ENCODE results near the gene USP24.

USP24 gene

DNA sequence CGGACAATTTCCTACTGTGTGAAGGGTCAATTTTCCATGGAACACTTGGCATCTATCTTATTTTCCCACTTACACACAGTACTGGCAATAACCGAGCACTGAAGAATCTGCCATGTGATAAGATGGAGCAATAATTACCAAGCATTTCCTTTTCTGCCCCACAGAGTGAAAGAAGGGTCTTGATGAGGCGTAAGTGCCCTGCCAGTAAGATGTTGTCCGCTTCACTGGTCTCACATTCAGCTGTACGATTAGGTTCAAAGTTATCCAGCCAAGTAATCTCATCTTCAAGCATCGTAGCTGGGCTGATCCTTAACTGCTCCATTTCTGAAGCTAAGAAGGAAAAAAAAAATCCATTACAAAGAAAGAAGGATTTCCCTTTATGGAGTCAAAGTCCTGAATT is 108.1 kb downstream of the USP24 start:
- DNase-seq: no peak

DNA sequence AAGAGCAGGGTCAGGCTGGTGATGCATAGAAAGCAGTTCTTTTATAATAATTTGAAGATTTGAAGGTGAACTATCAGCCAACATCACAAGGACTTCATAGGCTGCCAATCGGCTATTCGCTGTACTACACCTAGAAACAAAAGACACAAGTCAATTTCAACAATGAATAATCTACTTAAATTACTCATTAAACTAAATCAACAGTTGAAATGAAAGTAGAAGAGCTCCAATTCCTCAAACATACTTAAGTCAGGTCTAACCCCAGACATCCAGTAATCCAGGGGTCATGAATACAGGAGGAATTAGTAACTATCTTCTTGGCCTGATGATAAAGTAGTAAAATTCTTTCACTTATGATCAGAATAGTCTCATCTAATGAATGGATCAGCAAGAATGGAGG is 111.3 kb downstream of the USP24 start:
- no peak for DNase-seq

DNA sequence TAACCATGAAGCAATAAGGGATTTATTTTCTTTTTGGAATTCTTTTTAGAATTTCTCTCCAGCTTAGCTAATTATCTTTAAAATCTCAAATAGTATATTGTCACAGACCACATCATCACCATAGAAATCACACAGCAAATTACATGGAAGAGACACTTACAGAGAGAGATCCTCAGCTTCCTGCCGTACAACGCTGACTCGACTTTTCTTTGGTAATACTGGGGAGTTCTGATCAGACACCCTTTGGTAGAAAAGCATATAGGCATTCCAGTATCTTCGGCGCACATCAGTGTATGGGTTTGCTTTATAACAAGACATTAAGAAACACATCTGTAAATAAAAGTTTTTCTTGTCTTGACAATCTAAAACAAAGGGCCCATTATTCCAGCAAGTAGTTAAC is 120.1 kb downstream of the USP24 start:
- no peak for DNase-seq

DNA sequence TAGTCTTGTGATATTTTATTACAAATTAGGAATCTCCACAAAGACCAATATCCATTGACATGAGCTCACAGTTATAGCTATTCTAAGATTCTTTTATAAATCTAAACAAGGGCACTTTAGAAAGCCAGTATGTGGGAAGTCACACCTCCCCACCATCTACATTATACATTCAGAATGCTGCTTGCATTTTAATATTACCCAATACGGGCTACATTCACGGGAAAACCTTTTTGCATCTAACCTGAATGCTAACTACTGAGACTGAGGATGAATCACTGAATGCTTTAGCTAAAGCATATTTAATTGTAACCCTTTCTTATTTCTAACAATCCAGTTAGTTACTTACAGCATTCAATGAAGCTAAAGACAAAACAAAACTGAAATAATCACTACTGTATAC is 122.7 kb downstream of the USP24 start:
- DNase-seq: no peak

DNA sequence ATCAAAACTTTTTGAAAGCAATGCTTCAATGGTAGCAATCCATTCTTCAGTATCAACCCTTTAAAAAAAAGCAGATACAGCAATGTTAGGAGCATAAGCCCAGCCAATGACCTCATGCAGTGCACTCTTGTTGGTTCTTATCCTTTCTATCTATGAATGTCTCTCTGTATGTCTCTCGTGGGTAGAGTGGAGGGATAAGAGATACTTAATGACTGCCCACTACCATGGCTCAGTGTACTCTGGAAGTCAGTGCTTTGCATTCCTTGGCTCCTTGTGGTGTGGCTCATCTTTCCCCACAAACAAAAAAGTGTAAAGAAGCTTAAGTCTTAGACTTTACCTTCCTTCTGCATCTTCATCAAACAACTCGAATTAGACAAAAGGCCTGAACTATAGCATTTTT is 125.5 kb downstream of the USP24 start:
- no peak for DNase-seq

DNA sequence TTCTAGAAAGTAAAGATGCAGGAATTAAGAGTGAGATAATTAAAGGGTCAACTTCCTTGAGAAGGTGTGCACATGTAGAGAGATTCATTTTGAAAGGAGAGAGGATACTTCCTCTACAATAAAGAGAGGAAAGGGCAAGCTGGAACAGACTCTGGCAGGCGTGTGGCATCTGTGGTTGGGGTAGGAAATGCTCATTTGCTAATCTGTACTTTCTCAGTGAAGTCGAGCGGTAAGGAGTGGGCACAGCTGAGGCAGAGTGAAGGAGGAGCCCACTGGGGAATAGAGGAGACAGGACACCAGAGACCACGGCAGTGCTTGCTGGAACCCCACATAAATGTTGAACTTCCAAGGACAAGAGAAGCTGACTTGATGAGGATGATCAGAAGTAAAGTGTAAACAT is 126.8 kb downstream of the USP24 start:
- no peak for DNase-seq

DNA sequence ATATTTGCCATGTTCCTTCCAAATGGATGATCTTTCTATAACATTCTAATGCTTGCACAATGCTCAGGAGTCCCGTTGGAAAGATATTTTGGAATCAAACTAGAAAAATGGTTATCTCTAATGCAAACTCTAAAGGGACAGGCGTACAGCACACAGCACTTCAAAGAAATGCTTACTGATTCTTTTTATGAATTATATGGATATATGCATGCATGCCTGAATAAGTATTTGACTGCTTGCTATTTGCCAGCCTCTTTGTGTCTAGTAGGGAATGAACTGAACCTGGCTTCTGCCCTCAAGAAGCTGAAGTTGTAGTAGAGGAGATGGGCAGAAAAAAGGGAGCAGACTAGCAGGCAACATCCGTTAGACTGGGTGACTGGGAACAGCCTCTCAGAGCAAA is 127.7 kb downstream of the USP24 start:
- no peak for DNase-seq

DNA sequence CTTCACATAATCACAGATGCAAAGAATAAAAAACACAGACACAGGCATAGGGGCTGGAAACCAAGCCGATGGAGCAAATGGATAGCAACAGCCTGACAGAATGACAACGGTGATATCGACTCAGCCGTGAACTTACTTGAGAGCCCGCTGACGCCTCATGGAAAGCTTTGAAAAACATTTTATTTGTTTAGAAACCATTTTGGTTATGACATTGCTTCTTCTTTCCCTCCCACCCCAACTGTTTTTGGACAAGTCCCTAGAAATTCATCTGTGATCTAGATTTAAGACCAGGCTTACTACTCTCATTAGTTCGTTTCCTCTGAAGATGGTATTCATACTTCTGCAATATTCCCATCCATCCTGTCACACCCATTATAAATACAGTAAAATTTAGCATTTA is 130.9 kb downstream of the USP24 start:
- no peak for DNase-seq

DNA sequence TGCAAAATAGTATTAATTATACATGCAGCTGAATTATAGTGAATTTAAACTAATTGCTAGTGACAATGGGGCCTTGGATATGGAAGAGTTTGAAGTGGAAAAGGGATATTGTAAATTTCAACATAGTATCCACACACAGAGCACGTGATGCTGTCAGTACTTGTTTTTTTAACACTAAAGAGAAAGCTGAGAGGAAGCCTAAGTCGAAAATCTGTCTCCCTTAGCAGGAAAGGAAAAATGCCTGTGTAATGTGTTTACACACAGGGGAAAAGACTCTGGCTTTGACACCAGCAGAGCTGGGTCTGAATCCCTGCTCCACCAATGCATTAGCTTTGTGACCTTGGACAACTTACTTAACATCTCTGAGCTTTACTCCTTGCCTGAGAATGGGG is 133.3 kb downstream of the USP24 start:
- no peak for DNase-seq

DNA sequence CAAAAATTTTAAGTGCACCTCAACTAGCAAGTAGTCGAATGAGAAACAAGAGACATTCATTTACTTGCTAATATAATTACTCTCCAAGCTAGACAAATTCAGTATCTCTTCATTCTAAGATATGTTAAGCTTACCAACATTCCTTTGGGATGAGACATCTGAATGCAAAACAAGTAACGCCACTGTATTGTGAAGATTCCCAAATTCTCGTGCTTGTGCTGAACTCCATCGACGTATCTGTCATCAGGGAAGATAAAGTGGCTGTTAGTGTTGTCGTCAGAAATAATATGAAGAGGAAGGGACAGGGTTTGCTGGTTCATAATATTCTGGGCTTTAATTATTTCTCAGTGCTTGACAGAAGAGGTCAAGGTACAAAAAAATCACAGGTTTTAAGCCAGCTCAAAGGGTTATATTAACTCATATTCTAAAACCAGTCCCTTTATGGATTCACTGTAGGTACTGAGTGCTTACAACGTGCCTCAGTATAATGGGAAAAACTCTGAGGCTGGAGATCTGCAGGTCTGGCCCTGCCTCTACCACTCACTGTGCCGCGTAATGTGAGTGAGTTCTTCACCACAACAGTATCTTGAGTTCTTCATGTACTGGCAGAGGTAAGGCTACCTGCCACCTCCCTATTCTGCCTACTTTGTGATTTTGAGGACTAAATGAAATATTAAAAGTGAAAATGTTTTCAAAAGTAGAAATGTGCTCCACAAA is 133.8 kb downstream of the USP24 start:
- no peak for DNase-seq

DNA sequence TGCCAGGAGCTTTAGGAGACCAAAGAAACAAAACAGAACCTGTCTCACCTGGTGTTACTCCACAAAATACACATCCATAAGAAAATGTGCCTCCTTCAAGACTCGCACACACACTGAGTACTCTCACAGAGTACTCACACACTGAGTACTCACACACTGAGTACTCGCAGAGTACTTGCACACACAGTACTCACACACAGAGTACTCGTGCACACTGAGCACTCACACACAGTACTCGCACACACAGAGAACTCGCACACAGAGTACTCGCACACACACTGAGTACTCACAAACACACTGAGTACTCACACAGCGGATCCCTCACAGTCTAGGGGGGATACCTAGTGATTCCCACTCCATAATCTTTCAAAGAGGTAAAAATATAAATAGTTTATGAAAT is 135.5 kb downstream of the USP24 start:
- no peak for DNase-seq

DNA sequence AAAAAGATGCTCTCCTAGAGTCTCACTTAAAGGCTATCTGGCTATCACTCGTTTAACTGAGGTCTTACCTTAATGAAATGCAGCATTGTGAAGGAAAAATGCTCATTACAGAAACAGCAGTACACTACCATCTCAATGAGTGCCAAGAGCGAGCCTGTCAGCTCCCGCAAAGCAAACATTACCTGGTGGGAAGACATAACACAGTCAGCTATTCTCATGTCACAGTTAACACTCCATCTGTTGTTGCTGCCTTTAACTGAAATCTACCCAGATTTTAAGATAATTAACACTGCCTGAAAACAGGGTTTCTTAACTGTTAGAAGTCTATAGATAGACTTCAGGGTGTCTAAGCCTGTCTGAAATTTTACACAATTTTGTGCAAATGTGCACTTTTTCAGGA is 136.7 kb downstream of the USP24 start:
- DNase-seq: no peak

DNA sequence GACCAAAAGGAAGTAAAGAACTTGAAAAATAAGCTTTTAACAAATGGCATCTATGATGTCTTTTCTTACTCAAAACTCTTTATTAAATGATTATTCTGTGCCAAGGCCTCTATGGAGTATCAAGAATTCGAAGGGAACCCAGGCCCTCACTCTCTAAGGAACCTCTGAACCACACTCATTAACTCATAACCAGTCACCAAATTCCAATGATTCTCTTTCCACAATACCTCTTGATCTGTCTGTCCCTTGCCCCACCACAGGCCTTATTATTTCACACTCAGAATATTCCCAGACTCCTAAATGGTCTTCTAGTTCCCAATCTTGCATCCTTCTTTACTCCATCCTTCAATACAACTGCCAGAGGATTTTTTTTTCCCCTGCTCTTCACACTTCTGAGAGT is 138.8 kb downstream of the USP24 start:
- no peak for DNase-seq

DNA sequence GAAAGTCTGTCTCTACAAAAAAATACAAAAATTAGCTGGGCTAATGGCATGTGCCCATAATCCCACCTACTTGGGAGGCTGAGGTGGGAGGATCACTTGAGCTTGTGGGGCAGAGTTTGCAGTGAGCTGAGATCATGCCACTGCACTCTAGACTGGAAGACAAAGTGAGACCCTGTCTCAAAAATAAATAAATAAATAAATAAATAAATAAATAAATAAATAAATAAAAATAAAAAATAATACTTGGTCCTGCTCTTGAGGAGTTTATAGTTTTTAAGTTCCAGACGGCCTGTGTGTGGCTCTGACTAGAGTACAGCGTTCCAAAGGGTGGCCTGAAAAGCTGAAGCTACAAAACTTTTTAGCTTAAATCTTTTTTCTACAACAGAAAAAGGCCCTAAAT is 140.7 kb downstream of the USP24 start:
- DNase-seq: no peak

DNA sequence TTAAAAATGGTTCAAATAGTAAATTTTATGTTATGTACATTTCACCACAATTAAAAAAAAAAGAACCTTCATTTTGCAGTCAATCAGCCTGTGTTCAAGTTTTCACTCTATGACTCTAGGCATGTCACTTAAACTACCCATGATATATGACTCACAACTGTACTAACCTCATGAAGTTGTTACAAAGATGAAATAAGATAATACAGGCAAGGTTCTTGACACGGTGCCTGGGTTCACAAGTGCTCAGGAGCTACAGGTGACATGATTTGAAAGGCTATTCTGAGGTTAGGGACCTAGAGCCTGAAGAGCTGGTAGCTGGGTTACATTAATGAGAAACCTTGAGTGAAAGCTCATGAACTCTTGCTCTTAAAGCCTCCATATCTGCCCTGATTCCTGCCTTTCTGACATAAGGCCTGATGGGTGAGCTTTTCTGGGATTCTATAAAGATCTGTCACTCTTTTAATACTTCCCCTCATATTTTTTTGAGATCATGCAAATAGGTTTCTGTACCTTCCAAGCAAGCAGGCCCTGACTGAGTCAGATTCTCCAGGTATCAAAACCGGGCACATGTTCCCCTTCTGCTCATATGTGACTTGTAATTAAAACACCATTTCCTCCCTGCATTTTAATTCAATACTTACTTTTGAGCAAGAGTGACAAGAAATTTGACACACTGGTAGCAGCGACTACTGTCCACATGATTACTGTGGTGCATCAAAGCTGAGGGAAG is 141.8 kb downstream of the USP24 start:
- no peak for DNase-seq

DNA sequence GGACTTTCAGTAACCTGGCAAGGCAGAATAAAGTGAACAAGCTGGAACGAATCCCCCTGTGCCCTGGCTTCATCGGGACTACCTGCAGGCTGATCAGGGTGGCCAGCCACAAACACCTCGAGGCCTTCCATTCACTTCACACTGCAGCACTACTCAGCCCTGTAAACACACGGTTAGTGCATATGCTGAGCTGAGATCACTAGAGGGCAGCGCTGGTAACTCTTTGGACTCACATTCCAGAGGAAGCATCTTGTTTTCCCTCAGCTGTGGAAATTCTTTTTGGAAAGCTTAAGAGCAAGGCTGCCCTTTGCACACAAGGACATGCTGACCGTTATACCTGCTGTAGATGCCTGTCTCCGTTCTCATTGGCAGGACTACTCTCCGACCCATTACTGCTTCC is 143.7 kb downstream of the USP24 start:
- DNase-seq: no peak

DNA sequence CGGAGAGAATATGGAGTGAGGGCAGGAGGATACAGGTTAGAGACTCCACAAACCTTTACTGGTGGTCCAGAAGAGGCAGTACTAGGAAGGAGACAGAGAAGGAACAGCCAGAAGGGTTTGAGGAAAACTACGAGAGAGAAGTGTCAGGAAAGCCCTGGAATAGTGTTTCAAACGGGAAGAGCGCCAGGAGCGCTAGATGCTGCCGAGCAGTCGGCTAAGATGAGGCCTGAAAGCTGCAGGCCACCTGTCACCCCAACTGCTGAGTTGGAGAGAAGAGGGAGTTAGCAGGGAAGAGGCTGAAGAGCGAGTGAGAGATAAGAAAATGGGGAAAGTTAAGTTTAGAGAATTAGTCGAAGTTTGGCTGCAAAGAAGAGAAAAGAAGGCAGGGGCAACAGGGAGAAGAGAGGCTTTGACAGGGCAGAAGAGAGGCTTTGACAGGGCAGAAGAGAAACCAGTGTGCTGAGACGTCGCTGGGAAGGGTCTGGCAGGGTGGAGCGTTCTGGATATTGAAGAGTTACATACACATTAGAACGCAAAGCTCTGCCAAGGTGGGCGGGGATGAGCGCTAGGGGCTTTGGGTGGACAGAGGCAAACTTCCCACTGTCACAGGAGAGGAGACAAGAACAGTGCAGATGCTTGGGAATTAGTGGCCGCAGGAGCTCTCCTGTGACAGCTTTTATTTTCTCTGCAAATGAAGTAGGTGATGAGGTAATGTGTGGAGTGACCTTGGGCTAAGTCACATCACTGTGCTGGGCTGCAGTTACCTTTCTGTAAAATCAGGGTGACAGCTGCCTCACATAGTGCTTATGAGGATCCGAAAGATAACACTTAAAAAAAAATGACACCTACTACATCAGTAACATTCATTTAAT is 144.6 kb downstream of the USP24 start:
- no peak for DNase-seq

DNA sequence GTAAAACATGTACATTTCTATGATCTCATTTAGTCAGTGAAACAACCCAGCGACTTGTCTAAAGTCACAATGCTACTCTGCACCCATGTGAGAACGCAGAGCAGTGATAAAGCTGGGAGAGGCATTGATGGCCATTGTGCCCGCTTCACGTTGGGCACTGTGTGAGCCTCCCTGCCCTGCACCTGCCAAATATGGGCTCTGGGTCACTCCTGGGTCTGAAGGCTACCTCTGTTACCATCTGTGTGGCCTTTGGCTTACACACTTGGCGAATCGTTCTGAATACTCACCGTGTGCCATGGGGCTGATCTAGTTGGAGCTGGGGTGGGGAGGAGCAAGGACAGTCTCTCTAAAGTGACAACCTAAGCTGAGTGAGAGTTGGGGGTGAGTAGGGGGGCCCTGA is 145.9 kb downstream of the USP24 start:
- DNase-seq: peak; percentile 16

DNA sequence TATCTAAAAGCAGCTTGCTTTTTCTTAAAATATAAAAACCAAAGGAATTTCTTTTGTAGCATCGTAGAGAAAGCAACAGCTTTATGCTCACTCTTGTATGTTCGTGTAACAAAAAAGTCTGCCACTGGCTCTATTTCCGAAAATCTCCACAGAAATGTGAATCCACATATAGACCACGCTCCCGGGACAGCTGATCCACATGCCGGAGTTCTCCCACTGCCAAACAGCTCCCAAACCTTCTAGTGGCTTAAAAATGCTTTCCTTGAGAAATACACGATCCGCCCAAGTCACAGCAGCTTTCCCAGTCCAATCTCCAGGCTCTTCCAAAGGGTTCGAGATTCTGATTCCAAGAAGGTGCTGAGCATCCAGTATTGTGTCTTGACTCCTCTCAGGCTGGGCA is 146.5 kb downstream of the USP24 start:
- peak; percentile 4 for DNase-seq

DNA sequence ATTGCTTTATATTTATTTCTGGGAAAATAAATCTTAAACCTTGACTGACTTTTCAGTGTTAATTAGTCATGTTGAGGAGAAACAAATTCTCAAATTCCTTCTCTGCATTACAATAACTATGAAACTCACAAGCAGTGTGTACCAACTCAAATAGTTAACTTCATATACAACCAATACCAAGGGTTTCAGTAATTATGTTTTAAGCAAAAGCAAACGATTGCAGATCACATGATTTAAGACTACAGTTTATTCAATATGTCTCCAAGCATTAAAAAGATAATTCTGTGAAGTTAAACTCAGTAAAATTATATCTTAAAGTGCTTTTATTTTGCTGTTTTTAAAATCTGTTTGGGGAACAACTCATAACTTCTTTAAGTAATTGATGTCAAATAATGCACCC is 147.2 kb downstream of the USP24 start:
- DNase-seq: no peak

DNA sequence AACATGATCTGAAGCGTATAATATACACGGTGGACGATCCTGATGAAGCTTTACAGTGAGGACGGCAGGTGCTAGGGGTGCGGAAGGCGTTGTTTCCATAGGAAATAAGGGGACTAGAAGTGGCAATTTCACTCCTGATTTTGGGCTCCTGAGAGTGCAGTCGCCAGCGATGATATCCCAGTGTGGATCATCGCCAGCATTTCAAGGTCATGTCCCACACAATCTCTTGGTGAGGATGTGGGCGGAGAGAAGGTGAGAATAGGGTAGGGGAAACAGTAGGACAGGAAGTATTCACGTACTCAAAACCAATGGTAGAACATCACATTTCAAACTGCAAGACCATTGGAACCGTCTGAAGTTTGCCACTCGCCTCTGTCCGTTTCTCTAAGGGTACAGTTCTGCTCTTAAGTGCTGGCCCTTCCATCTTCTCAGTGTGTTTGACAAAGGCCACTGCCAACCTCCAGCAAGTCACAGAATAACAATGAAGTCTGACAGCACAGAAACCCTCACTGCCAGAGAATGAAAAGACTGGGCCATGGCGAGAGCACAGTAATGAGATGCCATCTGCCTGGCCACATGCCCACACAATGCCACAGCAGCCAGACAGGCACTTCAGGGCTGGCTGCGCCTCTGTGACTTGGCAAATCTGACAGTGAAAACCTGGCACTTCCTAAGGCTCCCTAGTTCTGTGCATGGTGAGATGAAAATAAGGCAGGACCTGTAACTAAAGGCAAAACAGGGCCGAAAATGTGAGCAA is 148.0 kb downstream of the USP24 start:
- DNase-seq: peak; percentile 8

DNA sequence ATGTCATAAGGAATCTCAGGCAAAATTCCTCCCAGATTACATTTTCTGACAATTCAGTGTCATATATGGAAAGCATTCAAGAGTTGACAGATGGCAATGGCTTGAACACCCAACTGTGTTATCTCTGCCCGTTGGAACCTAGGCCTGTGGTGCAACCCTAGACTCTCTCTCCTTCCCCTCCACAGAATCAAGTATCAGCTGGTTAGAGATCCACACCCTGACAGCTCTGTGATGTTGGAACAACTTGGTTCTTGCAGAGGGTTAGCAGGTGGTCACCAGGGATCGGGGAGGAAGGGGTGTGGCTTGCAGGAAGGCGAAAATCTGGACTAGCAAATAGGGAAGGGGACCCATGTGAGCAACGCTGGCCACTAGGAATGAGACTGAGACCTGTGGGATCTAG is 149.5 kb downstream of the USP24 start:
- no peak for DNase-seq

DNA sequence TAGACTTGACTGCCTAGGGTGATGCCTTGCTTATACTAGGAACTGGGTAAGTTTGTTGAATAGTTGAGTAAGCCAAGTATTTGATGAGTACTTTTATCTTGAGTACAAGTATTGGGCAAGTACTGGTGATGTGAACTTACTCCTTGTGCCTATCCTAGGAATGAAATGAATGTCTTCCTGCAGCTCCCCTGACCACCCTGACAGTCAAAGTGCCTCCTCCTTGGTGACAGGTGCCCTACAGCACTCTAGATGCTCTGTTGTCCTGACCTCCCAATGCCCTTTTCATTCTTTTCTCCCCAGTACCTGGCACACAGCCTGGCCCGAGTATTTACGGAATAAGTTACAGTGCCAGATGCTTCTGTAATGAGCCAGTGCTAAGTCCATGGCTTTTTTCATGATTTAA is 150.3 kb downstream of the USP24 start:
- DNase-seq: no peak
